K562 (cell line): ENCODE data around the gene ATP6V1F. TPM values are rescaled to one million over a fixed set of nuclear protein-coding genes. Genes with fewer than 3 reads are reported as not detected.
A peak's percentile ranks its signal among the peaks of the same experiment; 100 is the strongest.

Experiments
- ATAC-seq: fragments of 200-7000 bp; cut with Tn5 transposase; 3 replicates; pipeline ENCODE4 v1.9.1; 2020; ENCODE audit warnings: moderate library complexity
- BruUV-seq: library from RNA; stranded (reverse); fragments of 400-500 nt; replicated peaks from 2 replicates; lab custom pipeline; 2021; lab: Mats Ljungman, UMichigan
- CTCF ChIA-PET: fragments of 300-600 bp; formaldehyde crosslinking; extraction: SDS; loops from one replicate; lab custom pipeline; 2021; ENCODE audit warnings: low intra/inter-chr PET ratio; lab: Yijun Ruan, JAX
- POLR2A ChIA-PET: fragments of 300-600, 350-650 bp; sonication (Branson Sonifier 250); formaldehyde crosslinking; extraction: SDS; loops from one replicate; lab custom pipeline; 2021; ENCODE audit warnings: antibody characterized with exemption, inconsistent platforms; lab: Yijun Ruan, JAX
- DNase-seq, 4 experiments: peaks; one replicate each; pipeline versions ENCODE4 v3.0.0 to v3.0.0-alpha.2; 2011 to 2018; ENCODE audit warnings: low spot score in 3 of 4, mixed read lengths in 3 of 4; ENCODE audit errors: extremely low read depth in 1 of 4
- FAIRE-seq: peaks from 2 replicates; lab custom pipeline; 2011; peaks lifted over from hg19 to GRCh38; lab: Jason Lieb, UNC
- H2AFZ ChIP-seq: 2 replicates; pipeline ENCODE4 v1.6.0; 2011; ENCODE audit warnings: low read depth, low read length, control low read depth, inconsistent platforms
- H3K27ac ChIP-seq: fragments of 200-600 bp; 3 replicates; pipeline ENCODE4 v1.8.0; 2011; ENCODE audit warnings: low read depth, mild to moderate bottlenecking, control low read depth, inconsistent platforms, low read length, moderate library complexity, mixed read lengths; ENCODE audit errors: extremely low read depth
- H3K27me3 ChIP-seq, 2 experiments: fragments of 300-600 bp in 1 of 2; 2 replicates in 1 of 2; 3 replicates in 1 of 2; pipeline versions ENCODE4 v1.6.0 to v1.8.0; 2011; ENCODE audit warnings: inconsistent platforms in 2 of 2, low read length in 2 of 2, mild to moderate bottlenecking in 1 of 2, mixed read lengths in 1 of 2, moderate library complexity in 1 of 2; ENCODE audit not compliant: control insufficient read depth in 2 of 2, insufficient read depth in 2 of 2
- H3K36me3 ChIP-seq: fragments of 300-600 bp; 3 replicates; pipeline ENCODE4 v1.8.0; 2011; ENCODE audit warnings: mild to moderate bottlenecking, low read length, inconsistent platforms; ENCODE audit not compliant: control insufficient read depth, insufficient read depth
- H3K4me1 ChIP-seq, 2 experiments: fragments of 200-600 bp in 1 of 2; replicated peaks in 1 of 2; 2 replicates in 1 of 2; 3 replicates in 1 of 2; pipeline versions ENCODE4 v1.5.1 to v1.8.0; 2011; ENCODE audit warnings: inconsistent platforms in 2 of 2, low read length in 2 of 2, mild to moderate bottlenecking in 1 of 2, mixed read lengths in 1 of 2, moderate library complexity in 1 of 2; ENCODE audit not compliant: control insufficient read depth in 2 of 2, insufficient read depth in 2 of 2
- H3K4me2 ChIP-seq: 2 replicates; pipeline ENCODE4 v1.6.1; 2011; ENCODE audit warnings: low read length, control low read depth, inconsistent platforms, mixed read lengths; ENCODE audit not compliant: insufficient read depth
- H3K4me3 ChIP-seq: fragments of 200-600 bp; sonication (generic), shearing (Covaris generic); 2 replicates; pipeline ENCODE4 v1.5.1; 2016; ENCODE audit warnings: control low read depth, inconsistent platforms
- H3K79me2 ChIP-seq: fragments of 200-600 bp; 3 replicates; pipeline ENCODE4 v1.8.0; 2011; ENCODE audit warnings: low read length, inconsistent platforms; ENCODE audit not compliant: control insufficient read depth, insufficient read depth
- H3K9ac ChIP-seq, 2 experiments: 2 replicates each; pipeline versions ENCODE4 v1.6.0 to v1.6.1; 2011; ENCODE audit warnings: low read depth in 2 of 2, low read length in 2 of 2, control low read depth in 1 of 2, inconsistent platforms in 1 of 2, mild to moderate bottlenecking in 1 of 2, mixed read lengths in 1 of 2; ENCODE audit not compliant: insufficient read depth in 1 of 2
- H3K9me1 ChIP-seq: one replicate; pipeline ENCODE4 v1.6.0; 2011; ENCODE audit warnings: inconsistent platforms, mild to moderate bottlenecking, low read length, moderate library complexity; ENCODE audit not compliant: control insufficient read depth, insufficient read depth
- H3K9me3 ChIP-seq: replicated peaks from 2 replicates; pipeline ENCODE4 v1.5.1; 2011; ENCODE audit warnings: low read depth, low read length, inconsistent platforms; ENCODE audit not compliant: control insufficient read depth, insufficient read depth
- H4K20me1 ChIP-seq: replicated peaks from 2 replicates; pipeline ENCODE4 v1.6.1; 2011; ENCODE audit warnings: low read length, inconsistent platforms, mixed read lengths; ENCODE audit not compliant: control insufficient read depth, insufficient read depth
- PRDM10 ChIP-seq: fragments of 450-650 bp; IDR thresholded peaks from 2 replicates; pipeline ENCODE4 v1.6.1; 2018; ENCODE audit not compliant: partially characterized antibody
- ZNF644 ChIP-seq: fragments of 200-800 bp; sonication (Bioruptor generic); IDR thresholded peaks from 2 replicates; pipeline ENCODE4 v1.6.1; 2016; ENCODE audit warnings: low read depth, missing genetic modification characterization, missing compliant biosample characterization
- WGBS: fragments of 100-300 bp; shearing (Covaris generic); methylation state at CpG from one replicate; pipeline ENCODE4 v1.1.6; 2016; ENCODE audit warnings: low coverage, mixed read lengths; ENCODE audit not compliant: insufficient coverage; ENCODE audit errors: missing lambda C conversion rate; 5-methylcytosine and 5-hydroxymethylcytosine counted together
- in situ Hi-C: fragments of 300-500 bp; cut with MboI; formaldehyde crosslinking; loops from 4 replicates; pipeline ENCODE4 v1.15.0; 2018; ENCODE audit warnings: inconsistent platforms, mixed read lengths
- intact Hi-C: fragments of 100-400 bp; cut with micrococcal nuclease; formaldehyde crosslinking; loops from 2 replicates; pipeline ENCODE4 v1.14.2; 2022
- polyA plus RNA-seq, 8 experiments: library from polyadenylated mRNA; depleted of rRNA in 4 of 8; stranded (reverse) in 5 of 8; unstranded in 3 of 8; fragments of >200 nt; fragmentation: Nextera tagmentation in 2 of 8; fragmentation: Illumina TruSeq in 1 of 8; extraction: Ambion mirVana in 2 of 8; extraction: Trizol in 1 of 8; gene quantifications; 2 replicates each; pipeline versions ENCODE4 v1.2.1 to v1.2.3, GENCODE V29; 2011 to 2014; ENCODE audit warnings: inconsistent platforms in 1 of 8, missing spikeins in 1 of 8
- total RNA-seq, 7 experiments: library from RNA; depleted of rRNA in 6 of 7; stranded (reverse); fragments of >200 nt in 6 of 7; fragmentation: Illumina TruSeq in 2 of 7; extraction: Trizol in 2 of 7; gene quantifications; 2 replicates each; pipeline versions ENCODE4 v1.2.1 to v1.2.3, GENCODE V29; 2011 to 2021; ENCODE audit warnings: low replicate concordance in 1 of 7
- TF ChIP-seq, protein P1 (sequence below), 2 experiments: fragments of 150-350 bp in 1 of 2; IDR thresholded peaks; 2 replicates each; pipeline ENCODE4 v1.6.1; 2012 to 2016; ENCODE audit warnings: low read depth in 2 of 2, low read length in 2 of 2, mild to moderate bottlenecking in 1 of 2, moderate library complexity in 1 of 2

Gene ATP6V1F
- total and polyA plus RNA-seq, 9 of the 15 experiments (the other 6 are each of a cell fraction or from before 2014, with no cell fraction given): 206 to 1,123 (median 542) TPM

GRCh38 chr7:128872394-128872824 lies 9.8 kb downstream of the ATP6V1F start (continued):
- TF ChIP-seq, protein P1, sequence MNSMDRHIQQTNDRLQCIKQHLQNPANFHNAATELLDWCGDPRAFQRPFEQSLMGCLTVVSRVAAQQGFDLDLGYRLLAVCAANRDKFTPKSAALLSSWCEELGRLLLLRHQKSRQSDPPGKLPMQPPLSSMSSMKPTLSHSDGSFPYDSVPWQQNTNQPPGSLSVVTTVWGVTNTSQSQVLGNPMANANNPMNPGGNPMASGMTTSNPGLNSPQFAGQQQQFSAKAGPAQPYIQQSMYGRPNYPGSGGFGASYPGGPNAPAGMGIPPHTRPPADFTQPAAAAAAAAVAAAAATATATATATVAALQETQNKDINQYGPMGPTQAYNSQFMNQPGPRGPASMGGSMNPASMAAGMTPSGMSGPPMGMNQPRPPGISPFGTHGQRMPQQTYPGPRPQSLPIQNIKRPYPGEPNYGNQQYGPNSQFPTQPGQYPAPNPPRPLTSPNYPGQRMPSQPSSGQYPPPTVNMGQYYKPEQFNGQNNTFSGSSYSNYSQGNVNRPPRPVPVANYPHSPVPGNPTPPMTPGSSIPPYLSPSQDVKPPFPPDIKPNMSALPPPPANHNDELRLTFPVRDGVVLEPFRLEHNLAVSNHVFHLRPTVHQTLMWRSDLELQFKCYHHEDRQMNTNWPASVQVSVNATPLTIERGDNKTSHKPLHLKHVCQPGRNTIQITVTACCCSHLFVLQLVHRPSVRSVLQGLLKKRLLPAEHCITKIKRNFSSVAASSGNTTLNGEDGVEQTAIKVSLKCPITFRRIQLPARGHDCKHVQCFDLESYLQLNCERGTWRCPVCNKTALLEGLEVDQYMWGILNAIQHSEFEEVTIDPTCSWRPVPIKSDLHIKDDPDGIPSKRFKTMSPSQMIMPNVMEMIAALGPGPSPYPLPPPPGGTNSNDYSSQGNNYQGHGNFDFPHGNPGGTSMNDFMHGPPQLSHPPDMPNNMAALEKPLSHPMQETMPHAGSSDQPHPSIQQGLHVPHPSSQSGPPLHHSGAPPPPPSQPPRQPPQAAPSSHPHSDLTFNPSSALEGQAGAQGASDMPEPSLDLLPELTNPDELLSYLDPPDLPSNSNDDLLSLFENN (IDR thresholded peaks at IDR 0.05; ENCODE audit: low read depth in 2 of 2, low read length in 2 of 2): no peak

- Histone ChIP-seq H3K79me2 (no peaks in the 10 kb centered on the region), H3K9me3 (no peaks in the 10 kb centered on the region), H3K4me1 (peaks cover 0 to 39% of the 10 kb centered on the region in 2 experiments; a peak in 3 of 5 replicates), H3K9ac (peak overlapping the region in 1 of 2 experiments; percentile 13; a peak in 1 of 4 replicates), H4K20me1 (no peaks in the 10 kb centered on the region), H3K9me1 (no peaks in the 10 kb centered on the region), H3K36me3 (peaks cover 6% of the 10 kb centered on the region; the same call in 1 of the 3 replicates), H3K4me3 (no peak overlapping the region), H3K4me2 (no peak overlapping the region), H3K27me3 (no peaks in the 10 kb centered on the region), H2AFZ (no peak overlapping the region), H3K27ac (no peak overlapping the region)
- intact Hi-C loops (no loop called here), in situ Hi-C loops (no loop called here)
- POLR2A ChIA-PET: interaction anchor here (0.5 to 2.9 kb wide), 2 partner anchors 10 to 74 kb away, joined by 3 to 14 read pairs; partner anchors contain the start of gene ATP6V1F
- FAIRE-seq (no peak), DNase-seq (no peak), ATAC-seq (peak; percentile 40)
- no TSS peak for BruUV-seq
- TF ChIP-seq PRDM10 (peak; percentile 13), ZNF644 (tag) (no peak)
- 57% methylated on average over 9 of the region's 9 CpGs for WGBS
- CTCF ChIA-PET: interaction anchor here (0.5 kb wide), 1 partner anchor 207 kb away, joined by 5 read pairs; no protein-coding TSS in a partner anchor
Measured at GRCh38 chr7:128873234-128873633, 10.6 kb downstream of the ATP6V1F start.
